ENCODE results near the gene TSLP. TPM values are rescaled to one million over a fixed set of nuclear protein-coding genes. Genes with fewer than 3 reads are reported as not detected.

The TSLP gene
- total RNA-seq, 1 donor from 2014 or later, result 1.3 TPM

Other genes starting within 250 kb of the TSLP start
- gene WDR36, start 20.6 kb downstream of the TSLP start, total RNA-seq, result 27.7 TPM
- 2.7 TPM for gene CAMK4, start 152.7 kb downstream of the TSLP start, total RNA-seq

Data from lower lobe of right lung (tissue), 1 donor.